NB4 (cell line): ENCODE data around the gene PARD3.

ENCODE experiments used
- DNase-seq: peaks from one replicate; pipeline ENCODE4 v3.0.0; 2010; ENCODE audit warnings: low read depth
- H3K4me3 ChIP-seq: one replicate; pipeline ENCODE4 v1.5.1; 2011; ENCODE audit warnings: mild to moderate bottlenecking, low read depth, low read length, moderate library complexity
- CTCF ChIP-seq: IDR thresholded peaks from one replicate; pipeline ENCODE4 v1.5.1; 2012; ENCODE audit warnings: low read depth, low read length
- MAX ChIP-seq: IDR thresholded peaks from 2 replicates; pipeline ENCODE4 v1.6.1; 2011; ENCODE audit warnings: low read depth, low read length
- MYC ChIP-seq: IDR thresholded peaks from 2 replicates; pipeline ENCODE4 v1.6.1; 2011; ENCODE audit warnings: low read depth, low read length
- POLR2A ChIP-seq: IDR thresholded peaks from 2 replicates; pipeline ENCODE4 v1.6.1; 2011; ENCODE audit warnings: mild to moderate bottlenecking; ENCODE audit not compliant: insufficient read length; ENCODE audit errors: extremely low read depth

The PARD3 gene

GRCh38 chr10:34177445-34177844 lies 637.7 kb downstream of the PARD3 start:
- TF ChIP-seq MYC (no peak), MAX (no peak), POLR2A (no peak), CTCF (no peak)
- no peak for DNase-seq
- no peak overlapping the region for H3K4me3 ChIP-seq

GRCh38 chr10:34176351-34176750 lies 638.7 kb downstream of the PARD3 start:
- DNase-seq, result no peak
- TF ChIP-seq MYC (no peak), CTCF (no peak), MAX (no peak), POLR2A (no peak)
- no peak overlapping the region for H3K4me3 ChIP-seq

- TF ChIP-seq POLR2A (no peak), CTCF (no peak), MYC (no peak), MAX (no peak)
- H3K4me3 ChIP-seq, result no peak overlapping the region
- DNase-seq, result no peak
Measured at GRCh38 chr10:34175121-34175520, 640.0 kb downstream of the PARD3 start.

- peak; percentile 47 for DNase-seq
- no peak overlapping the region for H3K4me3 ChIP-seq
- no peak for TF ChIP-seq MYC
- TF ChIP-seq MAX, result no peak
- TF ChIP-seq POLR2A, result no peak
- TF ChIP-seq CTCF, result no peak
Measured at GRCh38 chr10:34172936-34173533, 642.1 kb downstream of the PARD3 start.

- no peak for DNase-seq
- TF ChIP-seq POLR2A, result no peak
- no peak for TF ChIP-seq MAX
- no peak for TF ChIP-seq MYC
- no peak for TF ChIP-seq CTCF
- no peak overlapping the region for H3K4me3 ChIP-seq
Measured at GRCh38 chr10:34171957-34172527, 643.1 kb downstream of the PARD3 start.

- no peak for DNase-seq
- TF ChIP-seq POLR2A (no peak), CTCF (no peak), MAX (no peak), MYC (no peak)
- H3K4me3 ChIP-seq, result no peak overlapping the region
Measured at GRCh38 chr10:34169677-34170076, 645.4 kb downstream of the PARD3 start.
